Omental fat pad (tissue), 4 donors: ENCODE results near the gene ANGPT4. TPM values are rescaled to one million over a fixed set of nuclear protein-coding genes. Genes with fewer than 3 reads are reported as not detected.
"Not testable (repeated sequence)": the region's sequence is repeated elsewhere in the genome, so short reads cannot be mapped to it uniquely, and the experiment has no call there.

ENCODE experiments used
- ATAC-seq: fragments of 150-250 bp; one replicate; pipeline ENCODE4 v1.9.1; 2016; ENCODE audit warnings: mild to moderate bottlenecking, moderate library complexity; ENCODE audit not compliant: low FRiP score
- DNase-seq: peaks from one replicate; pipeline ENCODE4 v3.0.0-alpha.2; 2019; ENCODE audit warnings: low spot score
- CTCF ChIP-seq, 3 donors: fragments of 450-650 bp; IDR thresholded peaks; one replicate each; pipeline ENCODE4 v1.5.1; 2016 to 2017; ENCODE audit warnings: antibody characterized with exemption in 3 of 3, mild to moderate bottlenecking in 3 of 3, moderate library complexity in 2 of 3
- total RNA-seq, 4 donors: library from RNA; depleted of rRNA; stranded (reverse); fragments of >200 nt; gene quantifications; one replicate each; pipeline ENCODE4 v1.1.0, GENCODE V29; 2016

The ANGPT4 gene
- total RNA-seq, 4 donors from 2014 or later, result 0.44 to 27.6 (median 3.4) TPM

DNA sequence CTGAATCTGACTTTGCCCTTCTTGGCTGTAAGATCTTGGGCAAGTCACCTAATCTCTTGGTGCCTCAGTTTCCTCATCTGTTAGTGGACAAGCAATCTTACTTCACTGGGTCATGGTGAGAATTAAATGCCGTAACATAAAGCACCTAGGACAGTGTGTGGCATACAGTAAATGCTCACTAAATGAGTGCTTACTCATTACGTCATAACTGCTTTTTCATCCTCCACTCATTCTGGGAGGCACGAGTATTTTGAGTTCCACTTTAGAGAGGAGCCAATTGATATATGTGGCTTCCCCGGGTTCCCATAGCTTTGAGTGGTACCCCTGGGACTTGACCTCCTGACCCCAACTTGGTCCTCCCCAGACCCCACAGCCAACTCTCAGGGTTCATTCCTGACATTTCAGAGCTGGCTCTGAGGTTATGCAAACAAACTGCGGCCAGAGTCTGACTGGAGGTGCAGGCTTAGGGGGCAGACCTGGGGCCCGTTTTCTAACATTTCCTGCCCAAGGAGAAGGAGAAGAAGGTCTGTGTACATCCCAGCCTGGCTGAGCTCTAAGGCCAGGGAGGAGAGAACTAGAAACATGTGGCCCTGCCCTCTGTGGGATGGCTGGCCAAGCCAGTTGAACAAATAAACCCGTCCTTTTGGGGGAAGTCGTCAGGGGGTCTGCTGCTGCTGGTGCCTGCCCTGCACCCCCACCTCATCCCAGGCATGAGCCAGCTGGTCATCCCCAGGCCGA, 5.8 kb downstream of the ANGPT4 start:
- no peak for ATAC-seq
- no peak for TF ChIP-seq CTCF (IDR thresholded peaks at IDR 0.05)

GRCh38 chr20:909641-910040, 6.5 kb downstream of the ANGPT4 start:
- ATAC-seq, result no peak
- no peak for TF ChIP-seq CTCF (IDR thresholded peaks at IDR 0.05)
- DNase-seq, result no peak

More for the DNA sequence above, 5.8 kb downstream of the ANGPT4 start:
- DNase-seq, result no peak

DNA sequence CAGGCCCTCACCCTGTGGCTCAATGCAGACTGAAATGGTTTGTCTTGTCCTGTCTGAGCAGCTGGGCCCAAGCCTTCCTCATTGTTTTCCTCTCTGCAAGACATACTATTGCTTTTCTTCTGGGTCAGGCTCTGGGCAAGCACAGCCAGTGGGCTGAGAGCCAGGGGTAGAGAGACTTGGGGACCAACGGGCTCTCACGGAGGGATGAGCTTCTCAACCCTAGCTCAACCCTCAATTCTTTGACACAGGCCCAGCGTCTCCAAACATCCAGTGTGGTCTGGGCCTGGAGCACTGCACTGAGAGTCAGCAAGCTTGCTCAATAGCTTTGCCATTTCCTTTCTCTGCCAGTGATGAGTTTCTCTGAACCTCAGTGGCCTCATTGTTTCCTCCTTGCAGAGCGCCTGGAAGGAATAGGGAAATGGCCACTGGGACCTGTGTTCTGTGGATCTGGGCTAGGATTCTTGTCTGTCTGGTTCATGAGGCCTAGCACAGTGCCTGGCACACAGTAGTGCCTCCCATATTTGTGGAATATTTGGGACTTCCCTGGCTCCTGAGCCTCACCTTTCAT, 9.3 kb downstream of the ANGPT4 start:
- ATAC-seq, result no peak
- no peak for TF ChIP-seq CTCF (IDR thresholded peaks at IDR 0.05)
- DNase-seq, result no peak

- no peak for TF ChIP-seq CTCF (IDR thresholded peaks at IDR 0.05)
- ATAC-seq (no peak), DNase-seq (no peak)
These were observed 10.1 kb downstream of the ANGPT4 start for GRCh38 chr20:906001-906520.

DNA sequence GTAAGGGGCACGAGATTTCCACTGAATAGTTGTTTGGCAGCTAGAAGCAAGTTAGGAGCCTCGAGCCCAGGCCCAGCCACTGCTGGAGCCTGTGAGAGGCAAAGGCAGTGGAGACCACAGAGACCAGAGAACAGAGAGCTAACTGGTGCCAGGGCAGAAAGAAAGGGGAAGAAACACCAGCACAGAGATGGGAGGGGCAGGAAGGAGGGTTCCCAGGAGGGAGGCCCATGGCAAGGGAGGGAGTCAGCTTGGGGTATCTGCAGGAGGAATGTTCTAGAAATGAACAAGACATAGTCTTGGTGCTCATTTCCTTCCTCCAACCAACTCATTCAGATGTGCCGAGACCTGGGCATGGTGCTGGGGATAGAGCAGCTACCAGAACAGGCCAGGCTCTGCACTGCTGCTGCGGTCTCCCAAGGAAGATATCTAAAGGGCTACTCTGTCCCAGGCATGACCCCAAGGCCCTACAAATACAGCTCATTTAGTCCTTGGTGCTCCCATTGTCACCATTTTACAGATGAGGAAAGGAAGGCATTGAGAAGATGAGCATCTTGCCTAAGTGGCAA, 10.7 kb downstream of the ANGPT4 start:
- no peak for DNase-seq
- TF ChIP-seq CTCF (IDR thresholded peaks at IDR 0.05), result no peak
- ATAC-seq, result no peak

DNA sequence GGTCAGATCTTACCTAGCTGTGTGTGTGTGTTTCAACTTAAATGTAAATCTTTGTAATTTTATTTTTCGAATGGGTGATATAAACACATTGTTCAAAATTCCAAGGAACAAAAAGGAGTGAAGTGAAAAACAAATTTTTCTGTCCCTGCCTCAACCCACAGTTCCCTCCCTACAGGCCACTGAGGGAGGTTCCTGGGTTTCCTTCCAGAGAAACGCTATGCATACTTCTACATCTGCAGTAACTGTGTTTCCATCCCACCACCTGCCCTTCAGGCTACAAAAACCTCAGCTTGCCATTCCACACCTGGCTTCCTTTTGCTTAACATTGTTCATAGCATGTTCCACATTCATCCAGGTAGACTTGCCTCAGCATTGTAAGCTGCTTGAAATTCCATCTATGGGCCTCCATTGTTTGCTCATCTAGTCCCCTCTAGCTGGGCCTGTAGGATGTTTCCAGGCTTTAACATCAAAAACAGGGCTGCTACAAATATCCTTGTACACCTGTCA, 12.0 kb downstream of the ANGPT4 start:
- ATAC-seq, result no peak
- DNase-seq, result no peak
- TF ChIP-seq CTCF (IDR thresholded peaks at IDR 0.05), result no peak

GRCh38 chr20:897436-897835, 18.7 kb downstream of the ANGPT4 start:
- DNase-seq, ATAC-seq: not testable (repeated sequence)
